GM12891 (cell line): ENCODE measurements around the gene PF4V1.

Experiments used
- DNase-seq: peaks from one replicate; pipeline ENCODE4 v3.0.0; 2011; ENCODE audit warnings: low spot score; ENCODE audit not compliant: insufficient read length
- FAIRE-seq: peaks from 2 replicates; lab custom pipeline; 2011; peaks lifted over from hg19 to GRCh38; lab: Jason Lieb, UNC
- PAX5 ChIP-seq: IDR thresholded peaks from 2 replicates; pipeline ENCODE4 v1.6.1; 2011; ENCODE audit warnings: low read length, moderate library complexity, mild to moderate bottlenecking; ENCODE audit not compliant: insufficient read depth, severe bottlenecking
- POLR2A ChIP-seq: IDR thresholded peaks from 2 replicates; pipeline ENCODE4 v1.6.1; 2011; ENCODE audit warnings: low read depth, low read length, control low read depth
- POLR2AphosphoS5 ChIP-seq: IDR thresholded peaks from 2 replicates; pipeline ENCODE4 v1.6.1; 2011; ENCODE audit warnings: low read depth, low read length, control low read depth
- POU2F2 ChIP-seq: IDR thresholded peaks from 2 replicates; pipeline ENCODE4 v1.6.1; 2011; ENCODE audit warnings: low read depth, mild to moderate bottlenecking, control low read depth, low read length, moderate library complexity
- SPI1 ChIP-seq: IDR thresholded peaks from 2 replicates; pipeline ENCODE4 v1.6.1; 2011; ENCODE audit warnings: low read depth, low read length, control low read depth
- TAF1 ChIP-seq: IDR thresholded peaks from 2 replicates; pipeline ENCODE4 v1.6.1; 2011; ENCODE audit warnings: low read depth, low read length, control low read depth

PF4V1 gene

DNA sequence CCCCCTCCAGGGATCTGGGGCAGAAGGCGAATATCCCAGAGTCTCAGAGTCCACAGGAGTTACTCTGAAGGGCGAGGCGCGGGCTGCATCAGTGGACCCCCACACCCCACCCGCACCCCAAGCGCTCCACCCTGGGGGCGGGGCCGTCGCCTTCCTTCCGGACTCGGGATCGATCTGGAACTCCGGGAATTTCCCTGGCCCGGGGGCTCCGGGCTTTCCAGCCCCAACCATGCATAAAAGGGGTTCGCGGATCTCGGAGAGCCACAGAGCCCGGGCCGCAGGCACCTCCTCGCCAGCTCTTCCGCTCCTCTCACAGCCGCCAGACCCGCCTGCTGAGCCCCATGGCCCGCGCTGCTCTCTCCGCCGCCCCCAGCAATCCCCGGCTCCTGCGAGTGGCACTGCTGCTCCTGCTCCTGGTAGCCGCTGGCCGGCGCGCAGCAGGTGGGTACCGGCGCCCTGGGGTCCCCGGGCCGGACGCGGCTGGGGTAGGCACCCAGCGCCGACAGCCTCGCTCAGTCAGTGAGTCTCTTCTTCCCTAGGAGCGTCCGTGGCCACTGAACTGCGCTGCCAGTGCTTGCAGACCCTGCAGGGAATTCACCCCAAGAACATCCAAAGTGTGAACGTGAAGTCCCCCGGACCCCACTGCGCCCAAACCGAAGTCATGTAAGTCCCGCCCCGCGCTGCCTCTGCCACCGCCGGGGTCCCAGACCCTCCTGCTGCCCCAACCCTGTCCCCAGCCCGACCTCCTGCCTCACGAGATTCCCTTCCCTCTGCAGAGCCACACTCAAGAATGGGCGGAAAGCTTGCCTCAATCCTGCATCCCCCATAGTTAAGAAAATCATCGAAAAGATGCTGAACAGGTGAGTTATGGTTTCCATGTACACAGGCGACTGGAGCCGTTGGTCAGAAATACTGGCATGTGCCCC lies 16.3 kb downstream of the PF4V1 start, which contains the start of gene CXCL1:
Gene CXCL1, plus strand, starts transcription at position 264 of the 926 bp plus-strand sequence. Its CDS starts 78 bp downstream, at position 342.
- TF ChIP-seq TAF1 = no peak
- TF ChIP-seq SPI1 = no peak
- no peak for TF ChIP-seq PAX5
- FAIRE-seq (no peak), DNase-seq (no peak)

DNA sequence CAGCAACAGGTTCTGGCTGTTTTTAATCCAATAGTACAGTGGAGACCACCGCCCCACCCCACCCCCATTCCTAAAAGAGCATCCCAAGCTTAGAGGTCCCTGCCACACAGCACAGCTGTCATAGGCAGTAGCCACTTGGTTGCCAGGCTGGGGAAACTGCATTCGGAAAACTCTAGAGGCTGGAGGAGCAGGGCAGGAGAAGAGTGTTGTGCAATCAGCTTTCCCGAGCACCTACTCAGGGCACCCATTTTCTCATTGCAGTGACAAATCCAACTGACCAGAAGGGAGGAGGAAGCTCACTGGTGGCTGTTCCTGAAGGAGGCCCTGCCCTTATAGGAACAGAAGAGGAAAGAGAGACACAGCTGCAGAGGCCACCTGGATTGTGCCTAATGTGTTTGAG lies 17.2 kb downstream of the PF4V1 start:
- FAIRE-seq (no peak), DNase-seq (no peak)
- no peak for TF ChIP-seq POLR2A
- TF ChIP-seq TAF1 = no peak
- no peak for TF ChIP-seq PAX5
- TF ChIP-seq POU2F2 = no peak
- TF ChIP-seq SPI1 = no peak
- no peak for TF ChIP-seq POLR2AphosphoS5

GRCh38 chr4:73870768-73871167 lies 17.7 kb downstream of the PF4V1 start:
- TF ChIP-seq POLR2AphosphoS5 (no peak), PAX5 (no peak), POLR2A (no peak), POU2F2 (no peak), SPI1 (no peak), TAF1 (no peak)
- DNase-seq (no peak), FAIRE-seq (no peak)

DNA sequence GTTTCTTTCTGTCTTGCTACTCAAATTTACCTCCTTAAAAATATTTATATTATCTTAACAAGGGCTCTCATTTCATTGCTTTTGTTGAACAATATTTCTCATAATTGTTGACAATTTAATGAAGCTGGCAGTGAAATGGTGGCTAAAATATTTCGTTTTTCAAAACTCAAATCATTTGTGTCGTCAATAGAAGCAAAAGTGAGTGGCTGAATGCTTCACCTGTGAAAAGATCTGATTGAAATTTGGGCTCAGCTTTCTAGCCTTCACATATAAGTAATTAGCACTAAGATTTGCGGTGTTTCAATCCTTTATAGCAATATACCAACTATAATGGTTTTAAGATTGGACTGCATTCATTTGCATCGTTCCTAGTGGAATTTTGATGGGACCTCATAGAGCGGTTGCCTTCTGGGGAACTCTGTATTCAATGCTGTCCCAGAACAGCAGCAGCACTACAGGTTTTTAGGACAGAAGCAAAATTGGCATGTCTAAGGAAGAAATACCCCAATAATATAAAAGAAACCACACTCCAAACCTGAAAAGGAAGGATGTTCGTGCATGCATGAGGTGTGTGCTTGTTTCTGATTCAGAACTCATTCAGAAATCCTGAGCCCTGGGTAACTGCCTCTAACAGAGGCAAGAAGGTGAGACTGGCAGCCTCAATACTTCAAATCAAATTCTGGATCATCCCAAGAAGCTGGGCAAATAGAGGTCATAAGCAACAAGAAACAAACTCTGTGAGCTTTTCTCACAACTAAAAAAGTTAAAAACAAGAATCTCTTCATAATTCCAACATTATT lies 18.6 kb downstream of the PF4V1 start:
- no peak for DNase-seq
- TF ChIP-seq POLR2A (no peak), TAF1 (no peak), PAX5 (no peak), POLR2AphosphoS5 (no peak), POU2F2 (no peak), SPI1 (no peak)

DNA sequence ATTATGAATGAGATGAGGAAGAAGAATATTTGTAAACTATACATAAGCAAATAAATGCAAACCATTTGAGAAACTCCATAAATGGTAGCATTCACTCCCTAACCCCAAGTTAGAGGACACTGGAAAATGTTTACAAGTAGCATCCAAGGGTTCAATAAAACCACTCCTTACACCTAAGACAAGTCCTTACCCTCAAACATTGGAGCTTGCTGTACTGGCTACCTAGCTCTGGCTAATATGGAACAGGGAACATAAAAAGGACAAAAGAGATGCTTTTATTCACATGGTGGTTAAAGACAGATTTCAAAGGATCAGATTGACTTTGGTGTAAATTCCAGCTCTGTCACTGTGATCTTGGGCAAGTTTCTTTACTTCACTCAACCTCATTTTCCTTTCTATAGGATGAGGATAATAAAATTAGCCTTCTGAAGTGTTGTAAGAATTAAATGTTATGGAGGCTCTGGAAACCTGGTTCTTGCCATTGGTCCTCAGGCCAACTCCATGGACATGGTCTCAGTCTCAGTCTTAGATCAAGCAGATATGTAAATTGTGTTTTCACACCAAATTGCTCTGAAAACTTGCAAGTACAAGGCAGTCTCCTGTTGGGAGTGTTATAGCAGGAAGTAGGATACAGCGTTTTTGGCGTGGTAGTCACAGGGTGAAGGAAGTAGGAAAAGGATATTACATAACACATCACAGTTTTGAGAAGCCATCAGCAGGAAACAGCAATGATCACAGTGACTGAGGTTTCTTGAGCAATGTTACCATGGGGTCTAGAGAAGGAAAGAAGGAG lies 19.4 kb downstream of the PF4V1 start:
- no peak for DNase-seq

More for the DNA sequence above, 18.6 kb downstream of the PF4V1 start:
- no peak for FAIRE-seq

GRCh38 chr4:73874386-73874785 lies 21.3 kb downstream of the PF4V1 start:
- no peak for TF ChIP-seq POLR2AphosphoS5
- no peak for TF ChIP-seq SPI1
- no peak for TF ChIP-seq POLR2A
- no peak for TF ChIP-seq PAX5
- no peak for TF ChIP-seq POU2F2
- no peak for TF ChIP-seq TAF1
- no peak for FAIRE-seq
- DNase-seq = no peak

More for the DNA sequence above, 19.4 kb downstream of the PF4V1 start:
- TF ChIP-seq SPI1 (no peak), POLR2A (no peak)
- no peak for FAIRE-seq

DNA sequence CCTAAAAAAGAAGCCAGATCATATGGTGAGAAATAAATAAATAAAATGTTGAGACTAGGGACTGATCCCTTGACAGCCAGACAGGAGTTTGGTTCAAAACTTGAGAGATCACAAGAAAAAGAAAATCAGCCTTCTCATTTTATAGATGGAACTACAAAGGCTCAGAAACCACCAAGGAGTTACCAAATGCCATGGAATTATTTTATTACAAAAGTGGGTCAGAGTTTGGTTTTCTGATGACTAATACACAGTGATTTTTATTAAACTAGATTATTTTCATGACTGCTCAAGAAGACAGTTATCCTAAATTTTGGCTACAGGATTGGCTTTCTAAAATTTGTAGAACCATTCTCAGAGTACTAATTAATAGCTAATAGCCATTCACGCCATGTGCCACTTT lies 22.3 kb downstream of the PF4V1 start:
- no peak for DNase-seq
- no peak for FAIRE-seq
- TF ChIP-seq SPI1 = no peak
- TF ChIP-seq POU2F2 = no peak
- no peak for TF ChIP-seq POLR2A
- TF ChIP-seq TAF1 = no peak
- TF ChIP-seq PAX5 = no peak
- TF ChIP-seq POLR2AphosphoS5 = no peak

GRCh38 chr4:73883306-73883705 lies 30.2 kb downstream of the PF4V1 start:
- no peak for TF ChIP-seq PAX5
- no peak for TF ChIP-seq POLR2AphosphoS5
- no peak for TF ChIP-seq POLR2A
- no peak for TF ChIP-seq SPI1
- TF ChIP-seq TAF1 = no peak
- TF ChIP-seq POU2F2 = no peak
- FAIRE-seq = no peak
- no peak for DNase-seq
